Panc1 (cell line): ENCODE measurements around the gene SNUPN. TPM values are rescaled to one million over a fixed set of nuclear protein-coding genes. Genes with fewer than 3 reads are reported as not detected.

Source experiments
- ATAC-seq: fragments of 200-7000 bp; cut with Tn5 transposase; 2 replicates; pipeline ENCODE4 v1.9.1; 2020; ENCODE audit warnings: mild to moderate bottlenecking, moderate library complexity
- BruUV-seq: library from RNA; stranded (reverse); fragments of 400-500 nt; replicated peaks from 2 replicates; lab custom pipeline; 2021; lab: Mats Ljungman, UMichigan
- CTCF ChIA-PET: fragments of 300-600 bp; sonication (Branson Sonifier 250); formaldehyde crosslinking; loops from one replicate; lab custom pipeline; 2022; ENCODE audit warnings: antibody characterized with exemption; lab: Charles Lee
- POLR2A ChIA-PET: fragments of 300-600 bp; sonication (Branson Sonifier 250); formaldehyde crosslinking; loops from one replicate; lab custom pipeline; 2022; ENCODE audit warnings: antibody characterized with exemption; lab: Charles Lee
- DNase-seq: peaks from one replicate; pipeline ENCODE4 v3.0.0-alpha.2; 2010; ENCODE audit warnings: low read depth, low spot score
- H3K27ac ChIP-seq: 2 replicates; pipeline ENCODE4 v1.5.1; 2011; ENCODE audit warnings: mild to moderate bottlenecking, low read length, inconsistent platforms
- H3K27me3 ChIP-seq: fragments of 200-500 bp; sonication (Bioruptor generic); 2 replicates; pipeline ENCODE4 v1.6.0; 2014; ENCODE audit warnings: low read length, inconsistent platforms; ENCODE audit not compliant: control insufficient read depth, insufficient read depth
- H3K36me3 ChIP-seq: fragments of 200-500 bp; sonication (Bioruptor generic); 2 replicates; pipeline ENCODE4 v1.5.1; 2014; ENCODE audit warnings: inconsistent platforms, mild to moderate bottlenecking, low read length, moderate library complexity; ENCODE audit not compliant: control insufficient read depth, insufficient read depth
- H3K4me1 ChIP-seq: 2 replicates; pipeline ENCODE4 v1.5.1; 2011; ENCODE audit warnings: inconsistent platforms, mild to moderate bottlenecking, low read length, moderate library complexity; ENCODE audit not compliant: control insufficient read depth, insufficient read depth
- H3K4me3 ChIP-seq, 2 experiments: 2 replicates each; pipeline ENCODE4 v1.5.1; 2011 to 2012; ENCODE audit warnings: low read depth in 2 of 2, low read length in 2 of 2, mild to moderate bottlenecking in 2 of 2, inconsistent platforms in 1 of 2, moderate library complexity in 1 of 2
- H3K9me3 ChIP-seq: fragments of 200-500 bp; sonication (Bioruptor generic); 2 replicates; pipeline ENCODE4 v1.5.1; 2014; ENCODE audit warnings: low read depth, mild to moderate bottlenecking, inconsistent platforms, low read length, moderate library complexity; ENCODE audit not compliant: control insufficient read depth, insufficient read depth
- POLR2AphosphoS5 ChIP-seq: IDR thresholded peaks from 2 replicates; pipeline ENCODE4 v1.6.1; 2012; ENCODE audit warnings: mild to moderate bottlenecking, low read depth, low read length, moderate library complexity
- REST ChIP-seq, 2 experiments: IDR thresholded peaks; 2 replicates each; pipeline ENCODE4 v1.6.1; 2011 to 2012; ENCODE audit warnings: low read depth in 2 of 2, control low read depth in 1 of 2, low read length in 1 of 2, mild to moderate bottlenecking in 1 of 2, moderate library complexity in 1 of 2; ENCODE audit not compliant: insufficient read depth in 1 of 2
- SIN3A ChIP-seq: IDR thresholded peaks from 2 replicates; pipeline ENCODE4 v1.6.1; 2012; ENCODE audit warnings: low read depth, mild to moderate bottlenecking, low read length, moderate library complexity, borderline replicate concordance; ENCODE audit not compliant: insufficient read depth
- TCF7L2 ChIP-seq: IDR thresholded peaks from 2 replicates; pipeline ENCODE4 v1.6.1; 2011; ENCODE audit warnings: mild to moderate bottlenecking, low read depth, low read length, inconsistent platforms
- in situ Hi-C: cut with HindIII; loops from 2 replicates; pipeline ENCODE4 v1.10.0; 2016; ENCODE audit warnings: low sequenced_read_pairs, low pct_unique_long_range_greater_than_20kb
- intact Hi-C: fragments of 100-400 bp; cut with micrococcal nuclease; formaldehyde crosslinking; loops from one replicate; pipeline ENCODE4 v1.10.0; 2022; ENCODE audit not compliant: unreplicated experiment
- total RNA-seq: library from RNA; stranded (reverse); gene quantifications from one replicate; pipeline ENCODE4 v1.2.1, GENCODE V29; 2021; ENCODE audit not compliant: unreplicated experiment
- TF ChIP-seq, protein P1 (sequence below): fragments of 450-650 bp; IDR thresholded peaks from 2 replicates; pipeline ENCODE4 v1.5.1; 2017; ENCODE audit warnings: mild to moderate bottlenecking

SNUPN gene
- total RNA-seq, 1 experiment from 2014 or later, result 52.1 TPM

GRCh38 chr15:75647370-75648155 lies 22.0 kb upstream of the SNUPN start, which contains the start of gene SNX33:
TSS of gene SNX33 (plus strand) at chr15:75647912. CDS start at chr15:75649103, 1,191 bp downstream.
- Histone ChIP-seq H3K4me3 (peak within 1 kb of the TSS; percentile 76 to 80), H3K27ac (peak within 1 kb of the TSS; percentile 81), H3K9me3 (no peaks in the 10 kb centered on the region), H3K27me3 (no peaks in the 10 kb centered on the region), H3K36me3 (no peaks in the 10 kb centered on the region), H3K4me1 (peaks cover 31% of the 10 kb centered on the region)
- ChIA-PET CTCF (interaction anchor here (0.7 to 1.4 kb wide), 7 partner anchors 9 to 280 kb away, joined by 3 to 14 read pairs (median 9); partner anchors contain the start of genes MAN2C1 and PTPN9), POLR2A (interaction anchor here (0.6 to 1.1 kb wide), 4 partner anchors 9 to 196 kb away, joined by 3 to 4 read pairs (median 4); partner anchors contain the start of gene SIN3A)
- in situ Hi-C loops (no loop called here), intact Hi-C loops (no loop called here)
- TF ChIP-seq, protein P1, sequence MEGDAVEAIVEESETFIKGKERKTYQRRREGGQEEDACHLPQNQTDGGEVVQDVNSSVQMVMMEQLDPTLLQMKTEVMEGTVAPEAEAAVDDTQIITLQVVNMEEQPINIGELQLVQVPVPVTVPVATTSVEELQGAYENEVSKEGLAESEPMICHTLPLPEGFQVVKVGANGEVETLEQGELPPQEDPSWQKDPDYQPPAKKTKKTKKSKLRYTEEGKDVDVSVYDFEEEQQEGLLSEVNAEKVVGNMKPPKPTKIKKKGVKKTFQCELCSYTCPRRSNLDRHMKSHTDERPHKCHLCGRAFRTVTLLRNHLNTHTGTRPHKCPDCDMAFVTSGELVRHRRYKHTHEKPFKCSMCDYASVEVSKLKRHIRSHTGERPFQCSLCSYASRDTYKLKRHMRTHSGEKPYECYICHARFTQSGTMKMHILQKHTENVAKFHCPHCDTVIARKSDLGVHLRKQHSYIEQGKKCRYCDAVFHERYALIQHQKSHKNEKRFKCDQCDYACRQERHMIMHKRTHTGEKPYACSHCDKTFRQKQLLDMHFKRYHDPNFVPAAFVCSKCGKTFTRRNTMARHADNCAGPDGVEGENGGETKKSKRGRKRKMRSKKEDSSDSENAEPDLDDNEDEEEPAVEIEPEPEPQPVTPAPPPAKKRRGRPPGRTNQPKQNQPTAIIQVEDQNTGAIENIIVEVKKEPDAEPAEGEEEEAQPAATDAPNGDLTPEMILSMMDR, result no peak; the same call in 1 of the 2 replicates
- TF ChIP-seq SIN3A, result peak; percentile 59; the same call in 1 of the 2 replicates
- peak; percentile 42; the same call in 1 of the 2 replicates for TF ChIP-seq POLR2AphosphoS5
- DNase-seq, result no peak
- no TSS peak for BruUV-seq
- peak; percentile 87 for ATAC-seq

- intact Hi-C loops, result no loop called here
- BruUV-seq, result no TSS peak
- in situ Hi-C loops, result no loop called here
Observed at GRCh38 chr15:75646944-75647364, 21.4 kb upstream of the SNUPN start.

More at GRCh38 chr15:75646944-75647364, 21.4 kb upstream of the SNUPN start:
- no peaks in the 10 kb centered on the region for H3K27me3 ChIP-seq
- H3K4me3 ChIP-seq, result peak overlapping the region; percentile 76 to 80
- DNase-seq (no peak), ATAC-seq (peak; percentile 26)
- POLR2A ChIA-PET, result interaction anchor here (0.6 to 1.1 kb wide), 5 partner anchors 8 to 195 kb away, joined by 3 to 4 read pairs (median 3); partner anchors contain the start of genes SIN3A and SNUPN
- H3K4me1 ChIP-seq, result peaks cover 27% of the 10 kb centered on the region
- CTCF ChIA-PET, result interaction anchor here (1.2 to 1.4 kb wide), 3 partner anchors 9 to 279 kb away, joined by 3 to 10 read pairs (median 10); partner anchors contain the start of gene MAN2C1
- TF ChIP-seq, protein P1, result no peak
- TF ChIP-seq TCF7L2 (no peak), POLR2AphosphoS5 (no peak), SIN3A (no peak), REST (IDR thresholded peaks at IDR 0.05; ENCODE audit: insufficient read depth in 1 of 2, low read depth in 2 of 2, low read length in 1 of 2) (no peak)
- peak overlapping the region; percentile 81 for H3K27ac ChIP-seq
- H3K9me3 ChIP-seq, result no peaks in the 10 kb centered on the region
- no peaks in the 10 kb centered on the region for H3K36me3 ChIP-seq
